Upper lobe of right lung (tissue), 1 donor: ENCODE data around the gene TRABD. TPM values are rescaled to one million over a fixed set of nuclear protein-coding genes. Genes with fewer than 3 reads are reported as not detected.

ENCODE experiments used
- ATAC-seq: fragments of 200-7000 bp; cut with Tn5 transposase; one replicate; pipeline ENCODE4 v1.9.1; 2020; ENCODE audit warnings: mild to moderate bottlenecking, moderate library complexity
- DNase-seq: peaks from one replicate; pipeline ENCODE4 v3.0.0-alpha.2; 2020
- H3K27ac ChIP-seq: fragments of 200-600 bp; one replicate; pipeline ENCODE4 v1.8.0; 2022
- H3K27me3 ChIP-seq: fragments of 200-600 bp; one replicate; pipeline ENCODE4 v1.8.0; 2022; ENCODE audit warnings: mild to moderate bottlenecking
- H3K36me3 ChIP-seq: fragments of 200-600 bp; one replicate; pipeline ENCODE4 v1.8.0; 2022
- H3K4me1 ChIP-seq: fragments of 200-600 bp; one replicate; pipeline ENCODE4 v1.8.0; 2022
- H3K4me3 ChIP-seq: fragments of 200-600 bp; one replicate; pipeline ENCODE4 v1.8.0; 2022; ENCODE audit warnings: mild to moderate bottlenecking
- H3K9me3 ChIP-seq: fragments of 200-600 bp; one replicate; pipeline ENCODE4 v1.8.0; 2022
- CTCF ChIP-seq: fragments of 200-600 bp; IDR thresholded peaks from one replicate; pipeline ENCODE4 v1.8.0; 2022; ENCODE audit warnings: antibody characterized with exemption
- intact Hi-C: fragments of 100-400 bp; cut with DNase I; formaldehyde crosslinking; loops from one replicate; pipeline ENCODE4 v1.11.0; 2022
- total RNA-seq: library from RNA; stranded (reverse); fragmentation: NEBNext Ultra II Directional; extraction: Animal tissue kit (Norgen Biotek cat#: 25700); gene quantifications from one replicate; pipeline ENCODE4 v1.2.1, GENCODE V29; 2021
- donor health status: DM: no; HTN: yes; CAD: no; lungs with severe emphysema.

Gene TRABD
- total RNA-seq, 1 donor from 2014 or later, result 36.5 TPM

- DNase-seq, result no peak
Observed at GRCh38 chr22:50190941-50191741, 5.4 kb downstream of the TRABD start.

GRCh38 chr22:50192436-50193204 lies 6.9 kb downstream of the TRABD start:
- Histone ChIP-seq H3K27me3 (no peaks in the 10 kb centered on the region), H3K4me3 (no peak overlapping the region), H3K27ac (peak overlapping the region; percentile 89), H3K36me3 (peaks cover 33% of the 10 kb centered on the region), H3K4me1 (peaks cover 40% of the 10 kb centered on the region), H3K9me3 (no peaks in the 10 kb centered on the region)
- no peak for DNase-seq
- intact Hi-C loops, result no loop called here
- TF ChIP-seq CTCF, result no peak
- no peak for ATAC-seq

More at GRCh38 chr22:50190941-50191741, 5.4 kb downstream of the TRABD start:
- Histone ChIP-seq H3K27ac (peak overlapping the region; percentile 89), H3K9me3 (no peaks in the 10 kb centered on the region), H3K4me3 (peak overlapping the region; percentile 58), H3K36me3 (peaks cover 24% of the 10 kb centered on the region), H3K27me3 (no peaks in the 10 kb centered on the region), H3K4me1 (peaks cover 51% of the 10 kb centered on the region)
- intact Hi-C loops, result no loop called here
- no peak for TF ChIP-seq CTCF
- ATAC-seq, result peak; percentile 12

GRCh38 chr22:50193621-50194020 lies 7.9 kb downstream of the TRABD start:
- Histone ChIP-seq H3K4me1 (peaks cover 39% of the 10 kb centered on the region), H3K36me3 (peaks cover 41% of the 10 kb centered on the region), H3K27ac (no peak overlapping the region), H3K9me3 (no peaks in the 10 kb centered on the region), H3K4me3 (no peak overlapping the region), H3K27me3 (no peaks in the 10 kb centered on the region)
- no peak for TF ChIP-seq CTCF
- no peak for ATAC-seq
- no peak for DNase-seq
- intact Hi-C loops, result no loop called here

- no peak for DNase-seq
- peaks cover 45% of the 10 kb centered on the region for H3K36me3 ChIP-seq
- no peak overlapping the region for H3K27ac ChIP-seq
Observed at GRCh38 chr22:50194037-50194805, 8.5 kb downstream of the TRABD start.

More at GRCh38 chr22:50194037-50194805, 8.5 kb downstream of the TRABD start:
- no peaks in the 10 kb centered on the region for H3K9me3 ChIP-seq
- intact Hi-C loops, result no loop called here
- no peak overlapping the region for H3K4me3 ChIP-seq
- ATAC-seq, result no peak
- peaks cover 36% of the 10 kb centered on the region for H3K4me1 ChIP-seq
- no peak for TF ChIP-seq CTCF
- no peaks in the 10 kb centered on the region for H3K27me3 ChIP-seq
